Stimulated activated CD4-positive, alpha-beta T cell treated with anti-CD3 and anti-CD28 coated beads, Interleukin-15, amount 100 ng/mL, for 48 hours (primary cell): Measurements from ENCODE around the gene SGPL1.
"Not testable (repeated sequence)": the region's sequence is repeated elsewhere in the genome, so short reads cannot be mapped to it uniquely, and the experiment has no call there.

Experiments used
- DNase-seq, 2 donors: peaks; one replicate each; pipeline ENCODE4 v3.0.0-alpha.2; 2020; ENCODE audit warnings: low read depth in 2 of 2

The SGPL1 gene, protein sequence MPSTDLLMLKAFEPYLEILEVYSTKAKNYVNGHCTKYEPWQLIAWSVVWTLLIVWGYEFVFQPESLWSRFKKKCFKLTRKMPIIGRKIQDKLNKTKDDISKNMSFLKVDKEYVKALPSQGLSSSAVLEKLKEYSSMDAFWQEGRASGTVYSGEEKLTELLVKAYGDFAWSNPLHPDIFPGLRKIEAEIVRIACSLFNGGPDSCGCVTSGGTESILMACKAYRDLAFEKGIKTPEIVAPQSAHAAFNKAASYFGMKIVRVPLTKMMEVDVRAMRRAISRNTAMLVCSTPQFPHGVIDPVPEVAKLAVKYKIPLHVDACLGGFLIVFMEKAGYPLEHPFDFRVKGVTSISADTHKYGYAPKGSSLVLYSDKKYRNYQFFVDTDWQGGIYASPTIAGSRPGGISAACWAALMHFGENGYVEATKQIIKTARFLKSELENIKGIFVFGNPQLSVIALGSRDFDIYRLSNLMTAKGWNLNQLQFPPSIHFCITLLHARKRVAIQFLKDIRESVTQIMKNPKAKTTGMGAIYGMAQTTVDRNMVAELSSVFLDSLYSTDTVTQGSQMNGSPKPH

GRCh38 chr10:70815504-70816219 is at the start of gene SGPL1:
TSS of gene SGPL1 (plus strand) at chr10:70815948. CDS start at chr10:70816854, 906 bp downstream.
- DNase-seq, result peak; percentile 66 to 82

DNA sequence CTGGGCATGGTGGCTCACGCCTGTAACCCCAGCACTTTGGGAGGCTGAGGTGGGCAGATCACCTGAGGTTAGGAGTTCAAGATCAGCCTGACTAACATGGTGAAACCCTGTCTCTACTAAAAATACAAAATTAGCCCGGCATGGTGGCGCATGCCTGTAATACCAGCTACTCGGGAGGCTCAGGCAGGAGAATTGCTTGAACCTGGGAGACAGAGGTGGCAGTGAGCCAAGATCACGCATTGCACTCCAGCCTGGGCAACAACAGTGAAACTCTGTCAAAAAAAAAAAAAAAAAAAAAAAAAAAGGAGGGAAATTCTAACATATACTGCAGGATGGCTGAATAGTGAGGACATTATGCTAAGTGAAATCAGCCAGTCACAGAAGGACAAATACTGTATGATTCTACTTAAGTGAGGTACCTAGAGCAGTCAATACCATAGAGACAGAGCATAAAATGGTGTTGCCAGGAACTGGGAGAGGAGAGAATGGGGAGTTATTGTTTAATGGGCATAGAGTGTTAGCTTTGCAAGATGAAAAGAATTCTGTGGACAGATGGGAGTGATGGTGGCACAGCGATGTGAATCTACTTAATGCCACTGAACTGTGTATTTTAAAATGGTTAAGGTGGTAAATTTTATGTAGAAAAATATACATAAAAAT is 47.6 kb upstream of the SGPL1 start:
- DNase-seq, result not testable (repeated sequence)

DNA sequence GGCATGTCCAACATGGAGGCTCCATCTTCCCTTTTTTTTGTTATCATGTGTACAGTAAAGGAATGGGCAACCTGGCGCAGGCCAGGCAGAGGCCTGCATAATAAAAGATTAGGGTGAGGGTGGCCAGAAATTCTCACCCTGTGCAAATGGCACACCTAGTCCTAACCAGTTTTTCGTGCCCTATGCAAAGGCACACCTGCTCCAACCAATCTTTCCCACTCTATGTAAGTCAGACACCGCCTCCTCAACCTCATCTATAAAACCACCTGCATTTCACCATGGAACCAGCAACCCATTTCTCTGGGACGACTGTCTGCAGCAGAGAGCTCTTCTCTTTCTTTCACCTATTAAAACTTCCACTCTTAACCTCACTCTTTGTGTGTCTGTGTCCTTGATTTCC is 46.6 kb upstream of the SGPL1 start:
- no peak for DNase-seq

- DNase-seq, result no peak
Observed at GRCh38 chr10:70770001-70770400, 45.7 kb upstream of the SGPL1 start.

DNA sequence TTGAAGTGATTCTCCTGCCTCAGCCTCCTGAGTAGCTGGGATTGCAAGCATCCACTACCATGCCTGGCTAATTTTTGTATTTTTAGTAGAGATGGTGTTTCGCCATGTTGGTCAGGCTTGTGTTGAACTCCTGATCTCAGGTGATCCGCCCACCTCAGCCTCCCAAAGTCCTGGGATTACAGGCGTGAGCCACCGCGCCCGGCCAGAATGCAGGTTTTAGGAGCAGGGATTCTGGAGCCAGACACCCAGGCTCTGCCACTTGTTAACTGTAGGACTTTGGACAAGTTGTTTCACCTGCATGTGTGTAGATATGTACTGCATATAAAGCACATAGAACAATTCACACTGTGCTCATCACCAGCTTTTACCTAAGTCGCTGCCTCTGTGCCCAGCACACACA is 45.2 kb upstream of the SGPL1 start:
- not testable (repeated sequence) for DNase-seq

DNA sequence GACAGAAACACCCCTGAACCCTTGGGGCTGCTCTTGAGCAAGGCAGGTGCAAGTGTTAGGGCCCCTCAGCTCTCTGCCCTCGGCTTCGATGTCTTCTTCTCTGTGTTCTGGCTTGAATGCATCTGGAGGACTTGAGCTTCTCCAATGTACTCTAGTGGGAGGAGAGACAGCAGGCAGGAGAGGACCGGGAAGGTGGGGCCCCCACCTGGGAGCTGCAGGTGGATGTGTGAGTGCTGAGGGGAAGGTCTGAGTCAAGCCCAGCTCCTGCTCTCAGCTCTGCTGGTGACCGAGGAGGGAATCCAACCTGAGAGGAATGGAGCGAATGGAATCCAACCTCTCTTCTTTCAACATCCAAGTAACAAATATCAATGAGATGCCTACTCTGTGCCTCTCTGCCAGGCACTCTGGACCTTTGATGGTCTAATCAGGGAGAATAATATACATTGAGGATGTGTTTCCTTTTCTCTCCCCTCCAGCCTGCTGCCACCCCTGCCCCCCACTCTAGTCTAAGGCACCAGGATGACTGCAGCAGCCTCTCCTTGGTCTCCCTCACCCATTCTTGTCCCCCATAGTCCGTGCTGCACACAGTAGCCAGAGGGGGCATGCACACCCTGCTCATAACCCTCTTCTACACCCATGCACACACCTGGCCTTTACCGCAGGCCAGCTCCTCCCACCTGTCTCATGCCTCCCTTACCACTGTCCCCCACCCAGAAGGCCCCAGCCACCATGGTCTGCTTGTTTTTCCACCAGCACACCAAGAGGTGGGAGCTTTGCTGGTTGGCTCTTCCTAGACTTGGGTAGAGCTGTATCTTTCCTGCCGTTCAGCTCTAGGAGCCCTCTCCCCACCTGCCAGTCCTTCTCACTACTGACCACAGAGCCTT is 44.2 kb upstream of the SGPL1 start:
- DNase-seq, result no peak

DNA sequence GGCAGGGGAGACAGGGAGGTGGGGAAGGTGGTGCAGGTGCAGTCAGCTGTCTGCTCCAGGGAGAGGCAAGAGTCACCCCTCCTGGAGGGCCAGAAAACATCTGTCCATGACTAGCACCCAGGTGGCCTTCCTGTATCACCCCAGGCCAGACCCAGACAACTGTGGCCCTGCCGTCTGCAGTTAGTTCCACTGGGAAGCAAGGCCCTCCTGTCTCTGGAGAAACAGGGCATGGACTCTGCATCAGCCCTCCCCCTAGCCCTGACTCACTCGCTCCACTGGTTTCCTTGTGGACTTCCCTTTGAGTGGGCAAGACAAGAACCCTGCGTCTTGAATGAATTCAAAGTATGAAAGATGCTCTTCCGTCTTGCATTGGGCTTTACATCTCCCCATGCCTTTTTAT is 43.1 kb upstream of the SGPL1 start:
- no peak for DNase-seq

- no peak for DNase-seq
Observed at GRCh38 chr10:70773461-70773860, 42.3 kb upstream of the SGPL1 start.

DNA sequence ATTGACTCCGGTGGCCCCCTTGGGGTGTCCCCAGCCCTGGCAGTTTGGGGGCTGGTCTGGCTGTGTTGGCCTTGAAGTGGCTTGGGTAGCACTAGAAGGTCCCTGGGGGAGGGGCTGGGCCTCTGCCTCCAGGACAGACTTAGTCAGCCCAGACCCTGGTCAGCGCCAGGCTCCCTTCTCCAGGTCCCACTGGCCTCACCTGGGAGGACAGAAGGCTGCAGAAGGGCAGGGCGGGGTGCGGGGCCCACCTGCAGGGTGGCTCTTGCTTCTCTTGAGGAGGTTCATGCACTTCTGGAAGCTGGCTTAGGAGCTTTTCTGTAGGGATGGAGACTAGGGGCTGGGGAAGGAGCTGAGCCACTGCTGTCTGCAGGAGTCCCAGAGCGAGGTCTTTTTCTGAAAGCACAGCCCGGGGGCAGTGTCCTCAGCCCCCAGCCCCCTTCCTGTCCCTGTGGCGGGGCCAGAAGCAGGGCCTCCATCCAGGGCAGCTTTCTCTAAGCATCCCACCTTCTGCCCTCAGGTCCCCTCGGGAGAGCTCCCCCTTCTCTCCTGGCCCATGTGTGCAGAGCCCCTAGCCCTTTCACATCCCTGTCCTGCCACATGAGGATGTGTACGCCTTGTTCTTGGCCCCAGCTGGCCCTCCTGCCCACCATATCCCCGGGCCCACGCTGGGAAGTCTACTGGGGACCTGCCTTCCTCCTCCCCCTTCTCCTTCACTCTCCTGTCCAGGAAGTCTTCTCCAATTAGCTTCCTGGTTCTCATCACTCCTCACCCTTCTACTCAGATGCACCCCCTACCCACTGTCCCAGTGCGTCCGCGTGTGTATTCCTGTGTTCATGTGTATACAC is 41.6 kb upstream of the SGPL1 start:
- DNase-seq, result no peak

GRCh38 chr10:70774810-70775678 is 40.7 kb upstream of the SGPL1 start:
- no peak for DNase-seq

GRCh38 chr10:70775679-70776454 is 39.9 kb upstream of the SGPL1 start:
- no peak for DNase-seq

- no peak for DNase-seq
Observed at GRCh38 chr10:70776455-70777005, 39.2 kb upstream of the SGPL1 start.

GRCh38 chr10:70777063-70777875 is 38.5 kb upstream of the SGPL1 start:
- no peak for DNase-seq

DNA sequence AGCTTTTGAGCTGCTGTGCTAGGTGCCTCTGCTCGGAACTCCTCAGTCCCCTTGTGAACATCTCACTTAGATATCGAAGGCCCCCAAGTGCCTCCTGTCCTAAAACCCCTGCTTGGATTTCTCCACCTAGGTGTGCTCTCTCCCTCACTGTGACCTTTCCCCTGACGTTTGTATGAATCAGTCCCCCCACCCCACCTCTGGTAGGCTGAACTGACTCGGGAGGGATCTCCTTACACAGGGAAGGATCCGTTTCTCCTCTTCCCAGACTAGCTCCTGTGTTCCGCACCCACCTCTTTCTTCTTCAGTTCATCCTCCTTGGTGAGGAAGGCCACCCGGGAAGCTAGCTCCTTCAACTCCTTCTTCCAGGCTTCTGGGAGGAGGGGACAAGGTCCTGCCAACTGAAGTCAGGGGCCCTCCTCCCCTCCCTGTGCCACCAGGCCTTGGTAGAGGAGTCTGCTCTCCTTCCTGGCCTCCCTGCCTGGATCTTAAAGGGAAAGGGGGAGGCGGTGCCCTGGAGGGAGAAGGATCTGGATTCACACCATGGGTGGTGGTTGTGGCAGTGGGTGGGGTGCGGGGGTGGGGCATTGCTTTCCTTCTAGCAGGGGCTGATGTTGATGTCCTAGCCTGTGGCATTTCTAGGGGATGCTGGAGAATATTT is 37.4 kb upstream of the SGPL1 start:
- no peak for DNase-seq

GRCh38 chr10:70779088-70779487 is 36.7 kb upstream of the SGPL1 start:
- DNase-seq, result no peak

DNA sequence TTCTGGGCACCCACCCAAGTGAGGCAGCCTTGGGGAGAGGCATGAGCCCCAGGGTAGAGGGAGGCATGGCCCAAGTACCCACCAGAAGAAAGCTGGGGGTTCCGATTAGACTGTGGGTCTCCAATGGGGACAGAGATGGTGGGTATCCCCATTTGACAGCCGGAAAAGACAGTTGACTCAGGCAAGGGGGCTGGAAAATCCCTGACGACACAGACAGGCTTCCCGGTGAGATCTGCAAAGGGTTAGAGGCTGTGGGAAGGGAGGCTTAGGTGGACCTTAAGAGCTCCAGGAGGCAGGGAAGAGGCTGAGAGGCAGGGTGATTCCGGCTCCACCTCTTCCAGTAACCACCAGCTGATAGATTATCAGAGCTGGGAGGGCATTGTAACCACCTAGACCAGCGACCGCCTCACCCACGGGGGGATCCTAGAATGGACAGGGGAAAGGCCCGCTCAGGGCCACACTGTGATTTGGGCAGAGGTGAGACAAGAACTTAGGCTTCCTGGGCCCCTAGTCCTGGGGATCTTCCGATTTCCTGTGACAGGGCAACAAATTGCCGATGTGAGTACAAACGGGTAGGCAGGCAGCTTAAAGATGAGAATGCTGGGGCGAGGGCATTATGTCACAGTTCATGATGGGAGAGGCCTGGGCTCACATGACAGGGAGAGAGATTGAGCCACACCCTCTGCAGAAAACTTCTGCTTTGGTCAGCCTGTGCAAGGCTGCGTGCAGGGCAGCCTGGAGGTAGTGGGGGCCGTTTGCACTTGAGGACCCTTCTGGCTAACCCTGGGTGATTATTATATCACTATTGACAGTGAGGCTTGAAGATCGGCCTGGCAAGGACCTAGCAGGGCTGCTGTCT is 36.0 kb upstream of the SGPL1 start:
- DNase-seq, result no peak
